Endothelial cell of umbilical vein (primary cell): ENCODE data around the gene LAMC2. TPM values are rescaled to one million over a fixed set of nuclear protein-coding genes. Genes with fewer than 3 reads are reported as not detected.

Source experiments
- BruUV-seq: library from RNA; stranded (reverse); fragments of 400-500 nt; replicated peaks from 2 replicates; lab custom pipeline; 2021; lab: Mats Ljungman, UMichigan
- CTCF ChIA-PET: fragments of 300-600, 350-600 bp; sonication (Branson Sonifier 250); formaldehyde crosslinking; loops from one replicate; lab custom pipeline; 2021; ENCODE audit warnings: antibody characterized with exemption, inconsistent platforms; lab: Charles Lee
- POLR2A ChIA-PET: fragments of 300-600, 350-600 bp; sonication (Branson Sonifier 250); formaldehyde crosslinking; loops from one replicate; lab custom pipeline; 2021; ENCODE audit warnings: antibody characterized with exemption, inconsistent platforms; lab: Charles Lee
- DNase-seq: peaks from one replicate; pipeline ENCODE4 v3.0.0-alpha.2; 2011; ENCODE audit warnings: low read depth, low spot score
- FAIRE-seq: peaks from 2 replicates; lab custom pipeline; 2011; peaks lifted over from hg19 to GRCh38; lab: Jason Lieb, UNC
- H2AFZ ChIP-seq: 2 replicates; pipeline ENCODE4 v1.6.0; 2012; ENCODE audit warnings: low read depth, low read length, control low read depth, inconsistent platforms
- H3K27ac ChIP-seq: 2 replicates; pipeline ENCODE4 v1.5.1; 2011; ENCODE audit warnings: low read depth, mild to moderate bottlenecking, control low read depth, low read length, moderate library complexity; ENCODE audit not compliant: insufficient read depth
- H3K27me3 ChIP-seq, 2 experiments: 2 replicates each; pipeline versions ENCODE4 v1.6.0 to v1.6.1; 2011; ENCODE audit warnings: low read length in 2 of 2, mixed read lengths in 1 of 2; ENCODE audit not compliant: control insufficient read depth in 2 of 2, insufficient read depth in 2 of 2
- H3K36me3 ChIP-seq, 2 experiments: 2 replicates in 1 of 2; 3 replicates in 1 of 2; pipeline ENCODE4 v1.5.1; 2011; ENCODE audit warnings: low read length in 2 of 2, mild to moderate bottlenecking in 1 of 2, moderate library complexity in 1 of 2; ENCODE audit not compliant: control insufficient read depth in 2 of 2, insufficient read depth in 2 of 2; ENCODE audit errors: extremely low read depth in 1 of 2
- H3K4me1 ChIP-seq: 3 replicates; pipeline ENCODE4 v1.5.1; 2011; ENCODE audit warnings: mild to moderate bottlenecking, low read length; ENCODE audit not compliant: control insufficient read depth, insufficient read depth; ENCODE audit errors: extremely low read depth
- H3K4me2 ChIP-seq: 2 replicates; pipeline ENCODE4 v1.6.1; 2011; ENCODE audit warnings: low read length, control low read depth, mixed read lengths; ENCODE audit not compliant: insufficient read depth
- H3K4me3 ChIP-seq, 3 experiments: fragments of 200-600 bp in 1 of 3; sonication (generic), shearing (Covaris generic) in 1 of 3; replicated peaks in 1 of 3; 2 replicates each; pipeline ENCODE4 v1.5.1; 2011 to 2016; ENCODE audit warnings: control low read depth in 3 of 3, low read length in 3 of 3, mild to moderate bottlenecking in 2 of 3, inconsistent platforms in 1 of 3, low read depth in 1 of 3, moderate library complexity in 1 of 3; ENCODE audit not compliant: insufficient read depth in 1 of 3
- H3K79me2 ChIP-seq: 2 replicates; pipeline ENCODE4 v1.6.0; 2012; ENCODE audit warnings: low read length, inconsistent platforms; ENCODE audit not compliant: control insufficient read depth, insufficient read depth
- H3K9ac ChIP-seq: replicated peaks from 2 replicates; pipeline ENCODE3; 2011; ENCODE audit warnings: low read length, control low read depth; ENCODE audit not compliant: insufficient read depth; ENCODE audit errors: extremely low read depth
- H3K9me1 ChIP-seq: replicated peaks from 3 replicates; pipeline ENCODE4 v1.6.0; 2011; ENCODE audit warnings: mild to moderate bottlenecking, low read length; ENCODE audit not compliant: control insufficient read depth, insufficient read depth; ENCODE audit errors: extremely low read depth
- H3K9me3 ChIP-seq: replicated peaks from 2 replicates; pipeline ENCODE4 v1.5.1; 2012; ENCODE audit warnings: low read length, inconsistent platforms; ENCODE audit not compliant: control insufficient read depth, insufficient read depth
- H4K20me1 ChIP-seq: replicated peaks from 2 replicates; pipeline ENCODE3; 2011; ENCODE audit warnings: mild to moderate bottlenecking, low read length; ENCODE audit not compliant: control insufficient read depth, insufficient read depth; ENCODE audit errors: extremely low read depth
- CTCF ChIP-seq, 2 donors: IDR thresholded peaks; 1 replicate in 1 of 2; 2 replicates in 1 of 2; pipeline ENCODE4 v1.5.1; 2011; ENCODE audit warnings: low read length in 2 of 2, mild to moderate bottlenecking in 2 of 2, moderate library complexity in 2 of 2, control low read depth in 1 of 2, inconsistent platforms in 1 of 2, low read depth in 1 of 2; ENCODE audit not compliant: insufficient read depth in 1 of 2; ENCODE audit errors: extremely low read depth in 1 of 2
- EZH2 ChIP-seq: IDR thresholded peaks from 2 replicates; pipeline ENCODE4 v1.6.1; 2012; ENCODE audit warnings: borderline replicate concordance, low read depth, mild to moderate bottlenecking, moderate library complexity, low read length, inconsistent platforms; ENCODE audit not compliant: severe bottlenecking
- FOS ChIP-seq: IDR thresholded peaks from 2 replicates; pipeline ENCODE4 v1.6.1; 2011; ENCODE audit warnings: mild to moderate bottlenecking, low read length, moderate library complexity, borderline replicate concordance; ENCODE audit not compliant: insufficient read depth
- GATA2 ChIP-seq: IDR thresholded peaks from 2 replicates; pipeline ENCODE4 v1.7.0; 2011; ENCODE audit warnings: low read depth, mild to moderate bottlenecking, moderate library complexity, mixed read lengths, low read length; ENCODE audit not compliant: insufficient read length, insufficient read depth
- JUN ChIP-seq: IDR thresholded peaks from 2 replicates; pipeline ENCODE4 v1.6.1; 2011; ENCODE audit warnings: borderline replicate concordance, low read depth; ENCODE audit not compliant: insufficient read length, insufficient read depth
- MAX ChIP-seq: IDR thresholded peaks from 2 replicates; pipeline ENCODE4 v1.6.1; 2011; ENCODE audit not compliant: insufficient read depth, insufficient read length
- MYC ChIP-seq: IDR thresholded peaks from one replicate; pipeline ENCODE4 v1.6.1; 2011; ENCODE audit warnings: mild to moderate bottlenecking, low read depth, low read length
- POLR2A ChIP-seq: IDR thresholded peaks from 2 replicates; pipeline ENCODE4 v1.6.1; 2012; ENCODE audit warnings: low read depth, mild to moderate bottlenecking, control low read depth, low read length
- POLR2AphosphoS5 ChIP-seq: IDR thresholded peaks from 2 replicates; pipeline ENCODE4 v1.6.1; 2012; ENCODE audit warnings: low read depth, mild to moderate bottlenecking, control low read depth, low read length, moderate library complexity; ENCODE audit not compliant: insufficient read depth
- dilution Hi-C: fragments of 300-500 bp; cut with MboI; formaldehyde crosslinking; loops from one replicate; pipeline ENCODE4 v1.15.0; 2019; ENCODE audit warnings: low sequenced_read_pairs; ENCODE audit not compliant: extremely low pct_ligation_motif_present
- intact Hi-C: fragments of 100-400 bp; cut with micrococcal nuclease; formaldehyde crosslinking; loops from one replicate; pipeline ENCODE4 v1.10.0; 2022
- polyA plus RNA-seq, 4 experiments: library from polyadenylated mRNA; depleted of rRNA in 3 of 4; stranded (reverse) in 3 of 4; unstranded in 1 of 4; fragments of >200 nt; gene quantifications; 2 replicates each; pipeline versions ENCODE4 v1.2.1 to v1.2.3, GENCODE V29; 2011 to 2012; ENCODE audit warnings: missing spikeins in 1 of 4
- total RNA-seq: library from RNA; stranded (reverse); gene quantifications from 2 replicates; pipeline ENCODE4 v1.2.3, GENCODE V29; 2021

LAMC2 gene
- total and polyA plus RNA-seq, 2 donors (not counting 3 experiments of a cell fraction or from before 2014, with no cell fraction given), result 0.23 to 0.82 TPM

- H3K4me1 ChIP-seq, result peaks cover 12% of the 10 kb centered on the region
- H2AFZ ChIP-seq, result no peak overlapping the region
- H3K79me2 ChIP-seq, result no peaks in the 10 kb centered on the region
- no peak overlapping the region for H3K4me3 ChIP-seq
- ChIA-PET CTCF (interaction anchor here (0.9 to 2.7 kb wide), 7 partner anchors 28 to 407 kb away, joined by 3 to 15 read pairs (median 7); no protein-coding TSS in a partner anchor), POLR2A (no interaction called here)
- no peak for FAIRE-seq
- dilution Hi-C loops (no loop called here), intact Hi-C loops (no loop called here)
- DNase-seq, result no peak
- no peak overlapping the region for H3K4me2 ChIP-seq
- no TSS peak for BruUV-seq
- no peaks in the 10 kb centered on the region for H3K36me3 ChIP-seq
- no peaks in the 10 kb centered on the region for H4K20me1 ChIP-seq
- no peaks in the 10 kb centered on the region for H3K9me3 ChIP-seq
- no peaks in the 10 kb centered on the region for H3K27me3 ChIP-seq
- no peaks in the 10 kb centered on the region for H3K9me1 ChIP-seq
- H3K9ac ChIP-seq, result no peak overlapping the region
- TF ChIP-seq POLR2A (no peak), CTCF (IDR thresholded peaks at IDR 0.05; ENCODE audit: extremely low read depth in 1 of 2, insufficient read depth in 1 of 2, low read depth in 1 of 2, low read length in 2 of 2) (no peak), MAX (no peak), POLR2AphosphoS5 (no peak), JUN (no peak), FOS (no peak), MYC (no peak), EZH2 (no peak), GATA2 (no peak)
- H3K27ac ChIP-seq, result no peak overlapping the region
Observed at GRCh38 chr1:183277821-183278738, 92.0 kb downstream of the LAMC2 start.
